Stimulated activated naive CD8-positive, alpha-beta T cell treated with anti-CD3 and anti-CD28 coated beads, Interleukin-15, amount 100 ng/mL, for 72 hours (primary cell): Measurements from ENCODE around the gene HAGH.
A peak's percentile ranks its signal among the peaks of the same experiment; 100 is the strongest.

Experiments
- ATAC-seq: fragments of 150-1000 bp; cut with Tn5 transposase; 2 replicates; pipeline ENCODE4 v1.10.0; 2021; ENCODE audit warnings: mild to moderate bottlenecking, moderate library complexity
- DNase-seq, 2 donors: peaks; one replicate each; pipeline ENCODE4 v3.0.0; 2021 to 2022
- H3K27ac Mint-ChIP-seq, 2 donors: one replicate each; pipeline ENCODE4 v1.8.0; 2022; ENCODE audit warnings: mild to moderate bottlenecking in 2 of 2, mixed read lengths in 2 of 2, moderate library complexity in 2 of 2
- H3K27me3 Mint-ChIP-seq: one replicate; pipeline ENCODE4 v1.8.0; 2022; ENCODE audit warnings: mixed read lengths
- H3K4me1 Mint-ChIP-seq: one replicate; pipeline ENCODE4 v1.8.0; 2022; ENCODE audit warnings: mild to moderate bottlenecking, mixed read lengths
- H3K4me3 Mint-ChIP-seq, 2 donors: one replicate each; pipeline ENCODE4 v1.8.0; 2022; ENCODE audit warnings: mild to moderate bottlenecking in 2 of 2, mixed read lengths in 2 of 2, moderate library complexity in 1 of 2
- H3K9me3 Mint-ChIP-seq, 2 donors: one replicate each; pipeline ENCODE4 v1.8.0; 2022; ENCODE audit warnings: mixed read lengths in 2 of 2

HAGH gene

GRCh38 chr16:1850981-1851380 is 24.4 kb upstream of the HAGH start:
- ATAC-seq (no peak), DNase-seq (no peak)
- Mint-ChIP-seq H3K4me1 (peaks cover 24% of the 10 kb centered on the region), H3K4me3 (no peak overlapping the region), H3K9me3 (no peaks in the 10 kb centered on the region), H3K27me3 (peaks cover 2% of the 10 kb centered on the region), H3K27ac (no peak overlapping the region)

- Mint-ChIP-seq H3K4me3 (no peak overlapping the region), H3K27ac (no peak overlapping the region), H3K27me3 (peaks cover 7% of the 10 kb centered on the region), H3K9me3 (no peaks in the 10 kb centered on the region), H3K4me1 (no peaks in the 10 kb centered on the region)
- ATAC-seq = no peak
- no peak for DNase-seq
Measured at GRCh38 chr16:1846416-1846815, 19.8 kb upstream of the HAGH start.

- H3K27me3 Mint-ChIP-seq = peaks cover 7% of the 10 kb centered on the region
- no peaks in the 10 kb centered on the region for H3K4me1 Mint-ChIP-seq
- no peak overlapping the region for H3K27ac Mint-ChIP-seq
- H3K9me3 Mint-ChIP-seq = no peaks in the 10 kb centered on the region
- H3K4me3 Mint-ChIP-seq = no peak overlapping the region
- DNase-seq (no peak), ATAC-seq (no peak)
Measured at GRCh38 chr16:1845985-1846384, 19.4 kb upstream of the HAGH start.

- Mint-ChIP-seq H3K4me1 (no peaks in the 10 kb centered on the region), H3K9me3 (no peaks in the 10 kb centered on the region), H3K27me3 (no peaks in the 10 kb centered on the region), H3K4me3 (no peak overlapping the region), H3K27ac (no peak overlapping the region)
- DNase-seq (no peak), ATAC-seq (no peak)
Measured at GRCh38 chr16:1839554-1839953, 12.9 kb upstream of the HAGH start.

GRCh38 chr16:1834096-1834495 is 7.5 kb upstream of the HAGH start:
- DNase-seq (no peak), ATAC-seq (no peak)
- Mint-ChIP-seq H3K4me3 (no peak overlapping the region), H3K9me3 (no peaks in the 10 kb centered on the region), H3K27me3 (no peaks in the 10 kb centered on the region), H3K4me1 (peaks cover 17% of the 10 kb centered on the region), H3K27ac (no peak overlapping the region)

GRCh38 chr16:1832838-1833454 is 6.3 kb upstream of the HAGH start:
- DNase-seq (no peak), ATAC-seq (no peak)
- H3K9me3 Mint-ChIP-seq = no peaks in the 10 kb centered on the region
- peaks cover 21% of the 10 kb centered on the region for H3K4me1 Mint-ChIP-seq
- H3K27ac Mint-ChIP-seq = peak overlapping the region in 1 of 2 donors; percentile 40
- H3K27me3 Mint-ChIP-seq = no peaks in the 10 kb centered on the region
- no peak overlapping the region for H3K4me3 Mint-ChIP-seq

- no peaks in the 10 kb centered on the region for H3K9me3 Mint-ChIP-seq
- no peak overlapping the region for H3K27ac Mint-ChIP-seq
- H3K27me3 Mint-ChIP-seq = no peaks in the 10 kb centered on the region
- H3K4me1 Mint-ChIP-seq = peaks cover 28% of the 10 kb centered on the region
- H3K4me3 Mint-ChIP-seq = no peak overlapping the region
- DNase-seq (no peak), ATAC-seq (no peak)
Measured at GRCh38 chr16:1831186-1832075, 4.8 kb upstream of the HAGH start.

GRCh38 chr16:1830213-1830612 is 3.6 kb upstream of the HAGH start:
- H3K27ac Mint-ChIP-seq = no peak overlapping the region
- peaks cover 34% of the 10 kb centered on the region for H3K4me1 Mint-ChIP-seq
- ATAC-seq = no peak

GRCh38 chr16:1828645-1829410 is 2.2 kb upstream of the HAGH start:
- Mint-ChIP-seq H3K4me3 (peak overlapping the region in 1 of 2 donors; percentile 95), H3K4me1 (peaks cover 46% of the 10 kb centered on the region), H3K27me3 (no peaks in the 10 kb centered on the region), H3K9me3 (no peaks in the 10 kb centered on the region), H3K27ac (no peak overlapping the region)
- DNase-seq = no peak
- ATAC-seq = no peak

More at GRCh38 chr16:1830213-1830612, 3.6 kb upstream of the HAGH start:
- no peak for DNase-seq
- H3K4me3 Mint-ChIP-seq = no peak overlapping the region
- no peaks in the 10 kb centered on the region for H3K27me3 Mint-ChIP-seq
- no peaks in the 10 kb centered on the region for H3K9me3 Mint-ChIP-seq

- Mint-ChIP-seq H3K4me1 (peaks cover 48% of the 10 kb centered on the region), H3K27me3 (no peaks in the 10 kb centered on the region), H3K4me3 (peak overlapping the region; percentile 76 to 85), H3K9me3 (no peaks in the 10 kb centered on the region), H3K27ac (peak overlapping the region in 1 of 2 donors; percentile 84)
- ATAC-seq = peak; percentile 86
- DNase-seq = peak; percentile 78 to 85
Measured at GRCh38 chr16:1825864-1826690, 548 bp downstream of the HAGH start.

GRCh38 chr16:1825381-1825863 is 1.2 kb downstream of the HAGH start:
- no peaks in the 10 kb centered on the region for H3K9me3 Mint-ChIP-seq
- peak overlapping the region in 1 of 2 donors; percentile 84 for H3K27ac Mint-ChIP-seq
- no peak for ATAC-seq
- peaks cover 42% of the 10 kb centered on the region for H3K4me1 Mint-ChIP-seq
- H3K4me3 Mint-ChIP-seq = peak overlapping the region; percentile 76 to 85
- H3K27me3 Mint-ChIP-seq = no peaks in the 10 kb centered on the region
- DNase-seq = no peak

- peak overlapping the region in 1 of 2 donors; percentile 54 for H3K27ac Mint-ChIP-seq
- H3K9me3 Mint-ChIP-seq = no peaks in the 10 kb centered on the region
Measured at GRCh38 chr16:1823821-1824220, 2.8 kb downstream of the HAGH start.

GRCh38 chr16:1822801-1823200 is 3.8 kb downstream of the HAGH start:
- H3K9me3 Mint-ChIP-seq = no peaks in the 10 kb centered on the region
- H3K27me3 Mint-ChIP-seq = no peaks in the 10 kb centered on the region
- H3K4me1 Mint-ChIP-seq = peaks cover 25% of the 10 kb centered on the region
- no peak for ATAC-seq
- no peak for DNase-seq
- H3K27ac Mint-ChIP-seq = no peak overlapping the region
- no peak overlapping the region for H3K4me3 Mint-ChIP-seq

More at GRCh38 chr16:1823821-1824220, 2.8 kb downstream of the HAGH start:
- DNase-seq = no peak
- no peaks in the 10 kb centered on the region for H3K27me3 Mint-ChIP-seq
- H3K4me1 Mint-ChIP-seq = peaks cover 28% of the 10 kb centered on the region
- no peak overlapping the region for H3K4me3 Mint-ChIP-seq
- ATAC-seq = no peak

- ATAC-seq (no peak), DNase-seq (no peak)
- Mint-ChIP-seq H3K9me3 (no peaks in the 10 kb centered on the region), H3K4me1 (peaks cover 19% of the 10 kb centered on the region), H3K4me3 (no peak overlapping the region), H3K27ac (no peak overlapping the region), H3K27me3 (no peaks in the 10 kb centered on the region)
Measured at GRCh38 chr16:1821861-1822611, 4.6 kb downstream of the HAGH start.
